ENCODE measurements around the gene STX19. TPM values are rescaled to one million over a fixed set of nuclear protein-coding genes. Genes with fewer than 3 reads are reported as not detected.
"Not testable (repeated sequence)": the region's sequence is repeated elsewhere in the genome, so short reads cannot be mapped to it uniquely, and the experiment has no call there.

STX19 gene
- total and polyA plus RNA-seq, 2 experiments from 2014 or later, result 0.29 TPM; not detected in 1

DNA sequence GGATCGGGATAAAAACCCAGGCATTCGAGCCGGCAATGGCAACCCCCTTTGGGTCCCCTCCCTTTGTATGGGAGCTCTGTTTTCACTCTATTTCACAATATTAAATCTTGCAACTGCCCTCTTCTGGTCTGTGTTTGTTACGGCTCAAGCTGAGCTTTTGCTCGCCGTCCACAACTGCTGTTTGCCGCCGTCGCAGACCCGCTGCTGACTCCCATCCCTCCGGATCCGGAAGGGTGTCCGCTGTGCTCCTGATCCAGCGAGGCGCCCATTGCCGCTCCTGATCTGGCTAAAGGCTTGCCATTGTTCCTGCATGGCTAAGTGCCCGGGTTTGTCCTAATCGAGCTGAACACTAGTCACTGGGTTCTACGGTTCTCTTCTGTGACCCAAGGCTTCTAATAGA lies 63.3 kb downstream of the STX19 start:
- H3K4me1 Mint-ChIP-seq; H3F3A ChIP-seq (replicated peaks; ENCODE audit: low read depth); H3K36me3 ChIP-seq (ENCODE audit: insufficient read depth); ATAC-seq; H3K79me2 ChIP-seq (replicated peaks; ENCODE audit: insufficient read depth); H3K4me3 Mint-ChIP-seq; H3K9me2 ChIP-seq (ENCODE audit: insufficient read depth); H3K4me2 ChIP-seq; H3K27me3 ChIP-seq (ENCODE audit: insufficient read depth); H3K27ac ChIP-seq (ENCODE audit: low read depth); H3K4me3 ChIP-seq; H4K20me1 ChIP-seq (replicated peaks; ENCODE audit: insufficient read depth); H3K27me3 Mint-ChIP-seq (ENCODE audit: insufficient read depth, low read depth, poor library complexity); H3K27ac Mint-ChIP-seq; H3K4me1 ChIP-seq (ENCODE audit: insufficient read depth): not testable (repeated sequence)
- peak overlapping the region; percentile 43; the same call in 1 of the 2 replicates for H2AFZ ChIP-seq
- peak; percentile 24 for DNase-seq (ENCODE audit: low spot score)
- TF ChIP-seq, protein P1, sequence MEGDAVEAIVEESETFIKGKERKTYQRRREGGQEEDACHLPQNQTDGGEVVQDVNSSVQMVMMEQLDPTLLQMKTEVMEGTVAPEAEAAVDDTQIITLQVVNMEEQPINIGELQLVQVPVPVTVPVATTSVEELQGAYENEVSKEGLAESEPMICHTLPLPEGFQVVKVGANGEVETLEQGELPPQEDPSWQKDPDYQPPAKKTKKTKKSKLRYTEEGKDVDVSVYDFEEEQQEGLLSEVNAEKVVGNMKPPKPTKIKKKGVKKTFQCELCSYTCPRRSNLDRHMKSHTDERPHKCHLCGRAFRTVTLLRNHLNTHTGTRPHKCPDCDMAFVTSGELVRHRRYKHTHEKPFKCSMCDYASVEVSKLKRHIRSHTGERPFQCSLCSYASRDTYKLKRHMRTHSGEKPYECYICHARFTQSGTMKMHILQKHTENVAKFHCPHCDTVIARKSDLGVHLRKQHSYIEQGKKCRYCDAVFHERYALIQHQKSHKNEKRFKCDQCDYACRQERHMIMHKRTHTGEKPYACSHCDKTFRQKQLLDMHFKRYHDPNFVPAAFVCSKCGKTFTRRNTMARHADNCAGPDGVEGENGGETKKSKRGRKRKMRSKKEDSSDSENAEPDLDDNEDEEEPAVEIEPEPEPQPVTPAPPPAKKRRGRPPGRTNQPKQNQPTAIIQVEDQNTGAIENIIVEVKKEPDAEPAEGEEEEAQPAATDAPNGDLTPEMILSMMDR (conservative IDR thresholded peaks at IDR 0.05; ENCODE audit: low read depth in 2 of 2), result 0 out of 4 replicates have a peak, but pooled peaks of 1 of the 2 experiments have one; percentile 8
- Mint-ChIP-seq H3K9me3 (peaks cover 68% of the 10 kb centered on the region), H3K36me3 (ENCODE audit: low read depth) (peaks cover 11% of the 10 kb centered on the region; the same call in 2 of the 3 replicates)

Small RNA genes lying within 50 kb of the gene (small RNA-seq; reads per million reads assigned to genes)
- gene RF00019 (ENCODE audit: low replicate concordance), result not detected
- gene RNU6-511P (ENCODE audit: low replicate concordance), result not detected

Other genes starting within 250 kb of the STX19 start
- 2.5 and 4.1 TPM in 2 replicates for gene PROS1, start 54.7 kb downstream of the STX19 start, total RNA-seq (2014; rRNA removed; shearing (Covaris generic))
- gene PROS1, start 54.7 kb downstream of the STX19 start, polyA plus RNA-seq (2016; fragmentation: Nextera tagmentation; extraction: Ambion mirVana), result 1.1 and 1.8 TPM in 2 replicates
- 7.9 and 8.5 TPM in 2 replicates for gene ARL13B, start 48.4 kb downstream of the STX19 start, total RNA-seq (2014; rRNA removed; shearing (Covaris generic))
- 13.8 and 17.1 TPM in 2 replicates for gene ARL13B, start 48.4 kb downstream of the STX19 start, polyA plus RNA-seq (2016; fragmentation: Nextera tagmentation; extraction: Ambion mirVana)
- gene DHFR2, start 34.3 kb upstream of the STX19 start, total RNA-seq (2014; rRNA removed; shearing (Covaris generic)), result 1.3 and 1.6 TPM in 2 replicates
- gene DHFR2, start 34.3 kb upstream of the STX19 start, polyA plus RNA-seq (2016; fragmentation: Nextera tagmentation; extraction: Ambion mirVana), result 0.83 and 1.1 TPM in 2 replicates
- gene NSUN3, start 34.5 kb upstream of the STX19 start, total RNA-seq (2014; rRNA removed; shearing (Covaris generic)), result 8.7 and 10.6 TPM in 2 replicates
- gene NSUN3, start 34.5 kb upstream of the STX19 start, polyA plus RNA-seq (2016; fragmentation: Nextera tagmentation; extraction: Ambion mirVana), result 5.4 and 6.3 TPM in 2 replicates